Putamen (tissue), 1 donor: ENCODE data around the gene HLA-DQA1.
"Not testable (repeated sequence)": the region's sequence is repeated elsewhere in the genome, so short reads cannot be mapped to it uniquely, and the experiment has no call there.

ENCODE experiments used
- DNase-seq: peaks from one replicate; pipeline ENCODE4 v3.0.0-alpha.2; 2016; ENCODE audit warnings: low spot score

Gene HLA-DQA1

DNA sequence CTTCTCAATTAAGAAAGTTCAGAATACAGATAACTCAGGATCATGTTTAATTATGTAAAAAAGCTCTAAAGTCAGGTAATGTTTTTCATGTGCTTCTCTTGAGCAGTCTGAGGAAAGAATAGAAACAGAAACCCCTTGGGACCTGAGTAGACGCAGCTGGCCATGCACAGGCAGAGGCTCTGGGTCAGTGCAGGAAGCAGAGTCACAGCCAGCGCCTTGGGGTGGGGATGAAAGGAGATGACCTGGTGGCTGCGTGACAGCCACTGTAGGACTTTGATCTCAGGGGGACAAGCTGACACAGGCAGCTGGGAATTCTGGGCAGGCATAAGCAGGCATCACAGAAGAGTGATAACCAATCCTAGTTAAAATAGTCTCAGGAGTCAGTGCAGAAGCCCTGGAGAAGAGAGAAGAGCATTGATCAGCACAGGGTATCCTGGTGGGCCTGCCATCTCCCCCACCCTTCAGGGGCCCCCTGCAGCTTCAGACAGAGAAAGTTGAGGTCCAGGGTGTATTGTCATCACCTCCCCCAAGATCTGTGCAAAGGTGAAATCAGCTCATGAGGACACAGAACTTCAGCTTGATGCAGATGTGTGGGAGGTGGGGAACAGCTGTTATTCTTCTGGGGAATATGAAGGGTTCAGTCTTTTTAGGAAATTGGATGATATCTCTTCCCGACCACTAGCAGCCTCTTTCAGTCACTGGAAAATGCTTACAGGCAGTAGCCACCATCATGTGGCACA, 22.8 kb downstream of the HLA-DQA1 start:
- DNase-seq, result no peak

DNA sequence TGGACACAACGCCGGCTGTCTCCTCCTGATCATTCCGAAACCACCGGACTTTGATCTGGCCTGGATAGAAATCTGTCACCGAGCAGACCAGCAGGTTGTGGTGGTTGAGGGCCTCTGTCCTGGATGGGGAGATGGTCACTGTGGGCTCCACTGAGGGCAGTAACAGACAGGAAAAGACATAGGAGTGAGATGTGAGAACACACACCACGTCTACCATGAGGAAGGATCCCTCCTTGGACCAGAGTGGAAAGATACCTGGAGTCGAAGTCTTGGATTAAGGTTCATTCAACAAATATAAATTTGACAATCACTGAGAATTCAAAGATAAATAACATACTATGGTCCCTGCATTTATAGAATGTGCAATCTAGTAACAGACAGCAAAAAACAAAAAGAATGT, 24.9 kb downstream of the HLA-DQA1 start:
- no peak for DNase-seq

DNA sequence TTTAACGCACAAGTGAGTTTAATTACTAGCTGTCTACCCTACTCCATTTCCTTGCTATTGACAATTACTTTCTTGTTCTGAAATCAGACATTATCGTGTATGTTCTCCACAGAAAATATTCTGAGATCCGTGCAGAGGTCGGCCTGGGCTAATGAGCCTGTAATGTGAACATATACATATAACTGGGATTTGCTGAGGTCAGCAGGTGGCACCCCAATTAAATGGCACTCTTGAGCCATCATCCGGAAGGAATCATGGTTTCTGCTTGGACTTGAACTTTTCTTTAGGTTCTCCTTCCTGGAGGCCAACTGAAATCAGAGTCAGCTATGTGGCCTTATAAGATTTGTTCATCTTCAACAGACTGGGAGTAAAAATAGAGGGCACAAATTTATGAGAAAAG, 25.6 kb downstream of the HLA-DQA1 start:
- no peak for DNase-seq

DNA sequence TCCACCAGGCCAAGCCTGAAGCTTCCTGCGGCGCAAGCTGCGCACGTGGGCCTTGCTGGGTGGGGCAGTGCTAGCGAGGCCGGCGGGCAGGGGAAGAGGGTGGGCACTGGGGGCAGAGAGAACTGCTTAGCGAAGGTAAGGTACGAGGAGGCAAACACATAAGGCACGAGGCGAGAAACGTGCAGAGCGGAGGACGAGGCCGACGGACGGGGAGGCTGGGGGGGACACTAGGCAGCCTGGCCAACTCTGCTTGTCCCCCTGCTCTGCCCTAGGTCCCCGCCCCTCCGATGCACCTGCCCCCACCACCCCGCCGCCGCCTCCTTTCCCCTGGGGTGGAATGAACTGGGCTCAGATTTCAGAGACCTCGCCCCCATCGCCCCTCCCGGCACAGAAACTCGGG, 27.1 kb downstream of the HLA-DQA1 start:
- no peak for DNase-seq

DNA sequence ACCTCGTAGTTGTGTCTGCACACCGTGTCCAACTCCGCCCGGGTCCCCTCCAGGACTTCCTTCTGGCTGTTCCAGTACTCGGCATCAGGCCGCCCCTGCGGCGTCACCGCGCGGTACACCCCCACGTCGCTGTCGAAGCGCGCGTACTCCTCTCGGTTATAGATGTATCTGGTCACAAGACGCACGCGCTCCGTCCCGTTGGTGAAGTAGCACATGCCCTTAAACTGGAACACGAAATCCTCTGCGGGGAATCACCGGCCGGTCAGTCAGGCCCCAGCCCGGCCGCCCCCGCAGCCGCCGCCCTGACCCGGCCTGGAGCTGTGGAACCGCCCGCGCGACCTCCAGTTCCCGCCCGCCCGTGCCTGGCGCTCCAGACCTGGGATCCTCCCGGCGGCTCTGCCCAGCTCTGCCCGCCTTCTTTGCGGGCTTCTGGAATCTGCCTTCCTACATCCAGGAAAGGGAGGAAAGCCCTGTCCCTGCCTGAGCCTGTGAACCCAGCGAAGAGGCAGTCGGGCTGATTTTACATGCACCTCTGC, 27.7 kb downstream of the HLA-DQA1 start:
- DNase-seq, result no peak

DNA sequence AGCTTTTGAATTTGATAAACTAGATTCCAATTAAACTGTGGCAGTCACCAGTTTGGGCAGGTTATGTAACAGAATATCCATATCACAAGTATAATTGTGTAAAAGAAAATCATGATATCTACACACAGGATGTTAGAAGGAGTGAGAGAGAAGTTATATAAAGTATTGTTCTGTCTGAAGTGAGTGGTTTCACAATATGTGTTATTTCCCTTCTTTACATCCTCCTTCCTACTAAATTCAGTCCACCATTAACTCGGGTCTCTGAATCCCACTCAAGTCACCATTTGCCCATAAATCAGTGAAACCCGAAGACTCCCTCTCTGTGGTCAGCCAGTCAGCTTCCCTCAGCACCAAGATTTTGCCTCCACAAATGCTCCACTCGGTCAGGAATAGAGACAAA, 28.5 kb downstream of the HLA-DQA1 start:
- no peak for DNase-seq

DNA sequence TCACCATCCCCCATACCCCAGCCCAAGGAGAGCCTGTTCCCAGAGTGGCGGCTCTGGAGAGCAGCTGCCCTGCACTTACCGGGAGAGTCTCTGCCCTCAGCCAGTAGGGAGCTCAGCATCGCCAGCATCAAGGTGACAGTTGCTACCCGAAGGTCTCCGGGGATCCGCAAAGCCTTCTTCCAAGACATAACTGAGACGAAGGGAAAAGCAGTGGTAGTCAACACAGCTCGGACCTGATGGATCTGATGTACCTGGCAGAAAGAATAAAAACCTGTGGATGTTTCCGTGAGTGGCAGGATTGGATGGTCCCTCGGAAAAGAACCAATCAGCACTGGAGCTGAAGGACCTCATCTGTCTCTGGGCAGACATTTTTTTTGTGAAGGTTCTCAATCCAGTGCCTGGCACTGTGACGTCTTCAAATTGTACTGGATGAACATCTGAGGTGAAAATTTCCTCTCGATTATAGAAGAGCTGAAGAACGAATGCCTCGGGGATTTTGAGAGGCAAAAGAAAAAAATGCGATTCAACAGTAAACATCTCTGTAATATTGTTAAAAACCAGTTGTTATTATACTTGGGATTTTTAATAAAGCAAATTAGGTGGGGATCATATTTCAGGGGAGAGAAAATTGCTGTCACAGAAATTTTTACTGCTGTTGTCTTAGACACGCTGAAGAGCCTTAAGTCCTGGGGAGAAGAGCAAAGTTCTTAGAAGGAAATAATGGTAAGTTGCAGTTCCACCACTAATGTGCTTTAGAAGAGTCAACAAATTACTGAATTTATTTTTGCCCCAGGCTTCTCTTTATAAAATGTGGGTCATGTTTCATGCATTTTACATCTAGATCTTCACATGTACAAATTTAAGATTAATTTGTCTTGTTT, 29.5 kb downstream of the HLA-DQA1 start, which contains the start of gene HLA-DQB1:
TSS of gene HLA-DQB1 (minus strand) at position 238 of the 881 bp plus-strand sequence. CDS start at position 188, 50 bp downstream.
- DNase-seq, result peak; percentile 30

DNA sequence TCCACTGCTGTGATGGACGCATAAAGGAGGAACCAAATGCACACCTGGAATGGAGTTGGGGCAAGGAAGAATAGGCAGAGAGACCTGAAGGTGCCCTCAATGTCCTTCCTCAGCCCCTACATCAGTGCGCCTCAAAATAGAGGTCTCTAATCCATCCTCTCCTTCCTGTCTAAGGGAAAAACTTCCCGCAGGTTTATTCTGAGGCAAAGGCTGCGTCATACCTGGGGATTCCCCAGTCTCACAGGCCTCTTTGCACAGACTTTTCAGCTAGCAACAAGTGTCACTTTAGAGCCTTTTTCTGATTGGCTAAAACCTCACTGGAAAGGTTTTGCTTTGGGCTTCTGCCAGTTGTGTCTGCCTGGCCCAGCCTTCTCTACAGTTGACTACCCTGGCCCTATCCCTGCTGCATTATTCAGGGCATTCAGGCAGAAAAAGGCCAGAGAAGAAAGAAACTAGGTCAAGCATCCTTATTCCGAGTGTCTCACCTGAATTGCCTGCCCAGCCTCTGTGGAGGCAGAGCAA, 31.1 kb downstream of the HLA-DQA1 start:
- peak; percentile 19 for DNase-seq

DNA sequence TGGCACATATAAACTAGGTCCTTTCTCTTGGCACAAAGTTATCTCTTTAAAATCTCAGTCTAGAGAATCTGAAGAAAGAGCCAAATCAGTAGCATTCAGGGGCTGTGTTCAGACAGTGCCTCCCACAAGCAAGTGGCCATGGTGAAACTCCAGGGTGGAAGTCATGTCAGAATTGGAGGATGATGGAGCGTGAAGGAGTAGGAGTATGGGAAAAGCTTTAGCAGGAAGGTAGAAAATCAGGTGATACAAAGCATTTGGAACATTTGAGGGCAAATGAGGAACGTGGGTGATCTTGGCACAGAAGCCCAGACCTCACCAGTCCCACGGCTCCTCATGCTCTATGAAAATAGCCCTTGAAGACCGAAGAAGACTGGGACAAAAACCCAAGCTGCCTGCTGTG, 32.0 kb downstream of the HLA-DQA1 start:
- no peak for DNase-seq

DNA sequence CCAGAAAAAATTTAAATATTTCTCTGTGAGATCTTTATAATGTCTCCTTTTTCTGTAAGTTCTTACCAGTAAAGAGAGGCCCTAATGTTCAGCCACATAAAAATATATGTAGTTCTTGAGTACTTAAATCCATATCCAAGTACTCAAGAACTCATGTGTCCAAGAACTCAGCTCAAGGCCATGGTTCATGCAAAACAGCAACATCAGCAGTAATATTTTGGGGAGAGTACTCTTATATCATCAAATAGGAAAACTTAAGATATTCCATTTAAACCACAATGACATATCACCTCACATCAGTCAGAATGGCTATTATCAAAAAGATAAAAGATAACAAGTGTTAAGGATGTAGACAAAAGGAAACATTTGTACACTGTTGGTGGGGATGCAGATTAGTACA, 32.7 kb downstream of the HLA-DQA1 start:
- no peak for DNase-seq

DNA sequence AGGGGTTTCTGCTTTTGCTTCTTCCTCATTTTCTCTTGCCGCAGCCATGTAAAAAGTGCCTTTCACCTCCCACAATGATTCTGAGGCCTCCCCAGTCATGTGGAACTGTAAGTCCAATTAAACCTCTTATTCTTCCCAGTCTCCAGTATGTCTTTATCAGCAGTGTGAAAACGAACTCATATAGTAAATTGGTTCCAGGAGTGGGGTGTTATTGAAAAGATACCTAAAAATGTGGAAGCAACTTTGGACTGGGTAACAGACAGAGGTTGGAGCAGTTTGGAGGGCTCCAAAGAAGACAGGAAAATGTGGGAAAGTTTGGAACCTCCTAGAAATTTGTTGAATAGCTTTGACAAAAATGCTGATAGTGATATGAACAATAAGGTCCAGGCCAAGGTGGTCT, 34.7 kb downstream of the HLA-DQA1 start:
- DNase-seq, result not testable (repeated sequence)

DNA sequence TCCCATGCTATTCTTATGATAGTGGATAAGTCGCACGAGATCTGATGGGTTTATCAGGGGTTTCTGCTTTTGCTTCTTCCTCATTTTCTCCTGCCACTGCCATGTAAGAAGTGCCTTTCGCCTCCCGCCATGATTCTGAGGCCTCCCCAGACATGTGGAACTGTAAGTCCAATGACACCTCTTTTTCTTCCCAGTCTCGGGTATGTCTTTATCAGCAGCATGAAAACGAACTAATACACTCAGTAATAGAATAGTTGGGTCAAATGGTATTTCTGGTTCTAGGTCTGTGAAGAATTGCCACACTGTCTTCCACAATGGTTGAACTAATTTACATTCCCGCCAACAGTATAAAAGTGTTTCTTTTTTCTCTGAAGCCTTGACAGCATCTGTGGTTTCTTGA, 36.9 kb downstream of the HLA-DQA1 start:
- not testable (repeated sequence) for DNase-seq

DNA sequence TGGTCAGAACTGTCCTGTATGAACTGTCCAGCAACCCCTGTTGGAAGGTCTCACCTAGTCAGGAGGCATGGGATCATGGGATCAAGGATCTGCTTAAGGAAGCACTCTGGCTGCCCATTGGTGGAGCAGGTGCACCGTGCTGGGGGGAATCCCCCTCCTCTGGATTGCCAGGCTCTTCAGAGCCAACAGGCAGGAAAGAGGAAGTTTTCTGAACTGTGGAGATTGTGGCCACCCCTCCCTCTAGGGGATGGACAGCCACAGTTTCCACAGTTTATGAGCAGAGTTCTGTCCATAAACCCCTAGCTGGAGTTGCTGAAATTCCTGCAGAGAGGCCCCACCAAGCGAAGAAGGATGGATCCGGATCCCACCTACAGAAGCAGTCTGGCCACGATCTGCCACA, 42.3 kb downstream of the HLA-DQA1 start:
- DNase-seq, result no peak

DNA sequence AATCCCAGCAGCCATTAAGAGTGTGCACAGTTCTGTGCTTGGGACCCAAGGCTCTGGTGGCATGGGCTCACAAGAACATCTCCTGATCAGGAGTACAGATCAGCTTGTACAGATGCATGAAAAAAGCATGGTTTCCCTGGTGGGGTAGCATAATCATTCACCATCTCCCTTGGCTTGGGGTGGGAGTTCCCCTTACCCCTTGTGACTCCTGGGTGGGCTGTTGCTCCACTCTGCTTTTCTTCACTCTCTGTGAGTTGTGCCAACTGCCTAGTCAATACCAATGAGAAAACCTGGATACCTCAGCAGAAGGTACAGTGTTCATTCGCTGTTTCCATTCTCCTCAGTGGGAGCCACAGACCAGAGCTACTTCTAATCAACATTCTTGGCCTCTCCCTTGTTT, 42.8 kb downstream of the HLA-DQA1 start:
- DNase-seq, result no peak

DNA sequence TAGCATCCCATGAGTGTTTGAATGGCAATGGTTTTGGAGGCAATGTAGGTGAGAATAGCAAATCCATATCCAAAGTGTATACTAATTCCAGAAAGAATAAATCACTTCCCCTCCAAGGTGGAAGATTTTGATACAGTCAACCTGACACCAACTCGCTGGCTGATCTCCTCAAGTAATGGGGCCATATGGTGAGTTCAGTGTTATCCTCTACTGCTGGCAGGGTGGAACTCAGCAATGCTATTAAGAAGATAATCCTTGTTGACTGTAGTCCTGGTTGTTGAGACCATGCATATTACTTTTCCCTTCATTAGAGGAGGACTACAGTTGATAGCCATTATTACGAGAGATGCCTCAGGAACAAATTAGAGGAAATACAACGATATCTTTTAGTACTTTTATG, 47.0 kb downstream of the HLA-DQA1 start:
- DNase-seq, result no peak

DNA sequence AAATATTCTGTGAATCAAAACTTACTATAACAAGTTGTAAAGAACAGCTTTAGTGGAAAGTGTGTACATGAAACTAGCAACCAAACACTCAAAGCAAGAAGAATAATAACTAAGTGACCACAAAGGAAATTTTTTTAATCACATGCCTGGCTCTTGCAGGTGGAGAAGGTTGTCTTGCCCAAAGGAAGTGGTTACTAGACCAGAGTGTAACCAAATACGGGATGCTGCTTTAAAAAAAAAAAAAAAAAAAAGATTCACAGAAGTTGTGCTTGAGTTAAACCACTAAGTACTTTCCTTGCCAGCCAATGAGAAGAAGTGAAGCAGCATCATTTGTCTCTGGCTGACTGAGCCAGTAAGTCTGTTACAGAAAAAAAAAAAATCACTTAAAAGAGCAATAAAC, 48.4 kb downstream of the HLA-DQA1 start:
- DNase-seq, result no peak

DNA sequence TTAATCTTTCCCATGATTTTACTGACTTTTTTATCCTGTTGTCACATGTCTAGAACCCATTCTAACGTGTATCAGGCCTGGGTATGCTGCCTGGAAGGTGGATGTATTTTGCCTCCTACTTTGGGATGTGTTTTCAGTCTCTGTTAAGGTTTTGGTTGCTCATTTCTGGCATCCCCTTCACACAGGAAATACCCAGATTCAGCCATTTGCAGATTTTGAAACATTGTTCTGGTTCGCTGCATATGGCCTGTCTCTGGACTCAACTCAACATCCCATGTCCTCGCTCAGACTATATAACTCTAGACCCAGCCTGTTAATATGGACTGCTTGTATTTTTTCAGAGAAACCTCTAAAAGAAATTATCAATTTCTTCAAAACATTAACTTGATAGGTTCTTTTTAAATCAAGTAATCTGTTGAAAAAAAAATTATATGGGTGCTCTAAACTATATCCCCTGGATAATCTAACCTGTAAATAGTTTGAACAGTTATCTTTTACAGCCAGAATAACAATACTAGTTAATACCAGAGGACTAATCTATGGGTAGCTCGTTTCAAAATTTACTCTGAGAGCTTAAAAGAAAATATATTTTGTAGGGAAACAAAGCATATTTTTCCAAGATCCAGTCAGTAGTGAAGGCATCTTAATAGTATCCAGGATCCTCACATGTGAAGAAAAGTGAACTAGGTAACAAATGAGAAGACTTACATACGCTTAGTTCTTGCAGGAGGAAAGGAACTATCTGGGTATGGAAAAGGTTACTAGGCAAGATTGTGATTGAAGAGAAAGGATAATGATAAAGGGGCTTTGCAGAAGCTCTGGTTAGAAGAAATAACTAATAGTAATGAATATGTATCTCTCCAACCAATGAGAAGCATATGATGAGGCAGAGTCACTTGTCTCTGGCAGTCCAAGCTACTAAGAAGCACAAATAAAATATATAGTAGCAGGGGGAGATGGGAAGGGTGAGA, 52.6 kb downstream of the HLA-DQA1 start:
- no peak for DNase-seq

DNA sequence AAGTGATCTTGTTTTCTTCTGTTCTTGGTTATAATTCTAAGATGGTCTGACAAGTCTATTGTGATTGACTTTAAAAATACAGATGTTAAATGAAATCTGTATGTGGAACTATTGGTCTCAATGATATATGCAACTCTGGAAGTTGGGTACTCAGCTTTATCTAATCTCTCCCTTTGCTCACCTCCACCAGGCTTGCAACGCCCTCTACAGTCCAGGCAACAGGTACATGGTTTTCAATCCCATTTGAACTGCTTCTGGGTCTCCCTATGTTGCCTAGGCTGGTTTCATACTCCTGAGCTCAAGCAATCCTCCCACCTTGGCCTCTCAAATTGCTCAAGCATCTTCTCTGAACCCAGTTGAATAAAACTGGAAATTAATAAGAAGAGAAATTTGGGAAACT, 54.8 kb downstream of the HLA-DQA1 start:
- DNase-seq, result no peak
